Coronary artery (tissue), 2 donors: ENCODE results near the gene TRPC4.

Source experiments
- DNase-seq: peaks from one replicate; pipeline ENCODE4 v3.0.0-alpha.2; 2017; ENCODE audit warnings: low spot score
- H3K27ac ChIP-seq, 2 donors: fragments of 200-600 bp; sonication (generic); one replicate each; pipeline ENCODE4 v1.5.1; 2016 to 2019
- H3K4me3 ChIP-seq: fragments of 200-600 bp; sonication (generic); 2 replicates; pipeline ENCODE4 v1.5.1; 2016; ENCODE audit warnings: mild to moderate bottlenecking, moderate library complexity
- CTCF ChIP-seq: fragments of 200-600 bp; sonication (generic); IDR thresholded peaks from one replicate; pipeline ENCODE4 v1.5.1; 2019; ENCODE audit warnings: antibody characterized with exemption

The TRPC4 gene

GRCh38 chr13:37617173-37617572 is 252.4 kb downstream of the TRPC4 start:
- no peak for DNase-seq
- Histone ChIP-seq H3K4me3 (no peak overlapping the region), H3K27ac (peak overlapping the region in 1 of 2 donors; percentile 3)
- no peak for TF ChIP-seq CTCF

GRCh38 chr13:37616131-37616530 is 253.4 kb downstream of the TRPC4 start:
- H3K27ac ChIP-seq, result no peak overlapping the region
- DNase-seq, result no peak
- TF ChIP-seq CTCF, result no peak
- H3K4me3 ChIP-seq, result no peak overlapping the region

GRCh38 chr13:37615276-37615675 is 254.3 kb downstream of the TRPC4 start:
- TF ChIP-seq CTCF, result no peak
- H3K27ac ChIP-seq, result no peak overlapping the region
- DNase-seq, result no peak
- H3K4me3 ChIP-seq, result no peak overlapping the region

- TF ChIP-seq CTCF, result no peak
- H3K4me3 ChIP-seq, result no peak overlapping the region
- no peak overlapping the region for H3K27ac ChIP-seq
- no peak for DNase-seq
Measured at GRCh38 chr13:37613638-37614037, 255.9 kb downstream of the TRPC4 start.

GRCh38 chr13:37613236-37613635 is 256.3 kb downstream of the TRPC4 start:
- Histone ChIP-seq H3K4me3 (no peak overlapping the region), H3K27ac (no peak overlapping the region)
- no peak for DNase-seq
- TF ChIP-seq CTCF, result no peak

GRCh38 chr13:37608750-37609339 is 260.7 kb downstream of the TRPC4 start:
- no peak for DNase-seq
- Histone ChIP-seq H3K4me3 (no peak overlapping the region), H3K27ac (no peak overlapping the region)
- no peak for TF ChIP-seq CTCF

- Histone ChIP-seq H3K4me3 (no peak overlapping the region), H3K27ac (no peak overlapping the region)
- DNase-seq, result no peak
- TF ChIP-seq CTCF, result peak; percentile 40
Measured at GRCh38 chr13:37602733-37603381, 266.7 kb downstream of the TRPC4 start.
